ENCODE measurements around the gene UGT8. TPM values are rescaled to one million over a fixed set of nuclear protein-coding genes. Genes with fewer than 3 reads are reported as not detected.

UGT8 gene
- total RNA-seq, 3 donors from 2014 or later: 21.7 to 66.8 (median 51.7) TPM

DNA sequence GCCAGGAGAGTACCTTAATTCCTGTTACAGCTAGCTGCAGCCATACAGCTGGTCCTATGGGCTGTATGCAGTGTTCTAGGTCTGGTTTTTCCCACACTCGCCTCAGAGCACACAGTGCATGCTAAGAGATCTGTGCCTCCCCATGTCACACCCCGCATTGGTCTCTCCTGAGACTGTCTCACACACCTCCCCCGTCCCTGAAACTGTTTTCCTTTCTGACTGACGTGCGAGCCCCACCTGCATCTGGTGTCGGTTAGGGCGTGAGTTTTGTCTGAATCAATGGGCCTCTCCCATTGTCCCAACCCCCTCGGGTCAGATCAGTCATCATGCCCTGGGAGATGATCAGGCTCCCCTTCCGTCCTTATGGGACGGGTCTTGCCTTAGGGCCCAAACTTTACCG, 3.4 kb upstream of the UGT8 start:
- DNase-seq: no peak
- TF ChIP-seq, protein P1, sequence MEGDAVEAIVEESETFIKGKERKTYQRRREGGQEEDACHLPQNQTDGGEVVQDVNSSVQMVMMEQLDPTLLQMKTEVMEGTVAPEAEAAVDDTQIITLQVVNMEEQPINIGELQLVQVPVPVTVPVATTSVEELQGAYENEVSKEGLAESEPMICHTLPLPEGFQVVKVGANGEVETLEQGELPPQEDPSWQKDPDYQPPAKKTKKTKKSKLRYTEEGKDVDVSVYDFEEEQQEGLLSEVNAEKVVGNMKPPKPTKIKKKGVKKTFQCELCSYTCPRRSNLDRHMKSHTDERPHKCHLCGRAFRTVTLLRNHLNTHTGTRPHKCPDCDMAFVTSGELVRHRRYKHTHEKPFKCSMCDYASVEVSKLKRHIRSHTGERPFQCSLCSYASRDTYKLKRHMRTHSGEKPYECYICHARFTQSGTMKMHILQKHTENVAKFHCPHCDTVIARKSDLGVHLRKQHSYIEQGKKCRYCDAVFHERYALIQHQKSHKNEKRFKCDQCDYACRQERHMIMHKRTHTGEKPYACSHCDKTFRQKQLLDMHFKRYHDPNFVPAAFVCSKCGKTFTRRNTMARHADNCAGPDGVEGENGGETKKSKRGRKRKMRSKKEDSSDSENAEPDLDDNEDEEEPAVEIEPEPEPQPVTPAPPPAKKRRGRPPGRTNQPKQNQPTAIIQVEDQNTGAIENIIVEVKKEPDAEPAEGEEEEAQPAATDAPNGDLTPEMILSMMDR (IDR thresholded peaks at IDR 0.05): no peak
- Histone ChIP-seq H3K9me3 (no peaks in the 10 kb centered on the region), H3K4me3 (no peak overlapping the region), H3K36me3 (ENCODE audit: low read depth) (no peaks in the 10 kb centered on the region), H3K4me1 (ENCODE audit: low read depth) (peaks cover 5% of the 10 kb centered on the region)
- no peak for ATAC-seq
- intact Hi-C loops (cut with DNase I, micrococcal nuclease): no loop called here

DNA sequence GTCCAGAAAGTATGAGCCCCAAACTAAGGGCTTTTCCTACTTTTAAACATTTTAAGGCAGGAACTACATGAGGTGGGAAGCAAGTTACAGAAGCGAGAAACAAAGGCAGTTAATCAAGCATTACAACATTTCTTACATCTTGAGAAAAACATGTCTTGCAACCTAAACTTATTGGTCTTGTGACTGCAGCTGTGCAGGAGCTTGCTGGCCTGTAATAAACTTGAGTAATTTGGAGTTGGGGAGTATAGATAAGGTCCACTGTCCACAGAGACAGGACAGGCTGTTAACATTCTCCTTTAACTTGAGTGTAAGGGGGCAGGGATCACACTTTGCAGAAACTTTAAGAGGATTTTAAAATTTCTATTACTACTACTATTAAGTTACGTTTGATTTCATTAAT, 2.7 kb upstream of the UGT8 start:
- TF ChIP-seq, protein P1 (IDR thresholded peaks at IDR 0.05): no peak
- DNase-seq: no peak
- Histone ChIP-seq H3K9me3 (no peaks in the 10 kb centered on the region), H3K36me3 (ENCODE audit: low read depth) (no peaks in the 10 kb centered on the region), H3K4me1 (ENCODE audit: low read depth) (peaks cover 5% of the 10 kb centered on the region), H3K4me3 (no peak overlapping the region)
- intact Hi-C loops (cut with DNase I, micrococcal nuclease): no loop called here
- ATAC-seq: no peak

DNA sequence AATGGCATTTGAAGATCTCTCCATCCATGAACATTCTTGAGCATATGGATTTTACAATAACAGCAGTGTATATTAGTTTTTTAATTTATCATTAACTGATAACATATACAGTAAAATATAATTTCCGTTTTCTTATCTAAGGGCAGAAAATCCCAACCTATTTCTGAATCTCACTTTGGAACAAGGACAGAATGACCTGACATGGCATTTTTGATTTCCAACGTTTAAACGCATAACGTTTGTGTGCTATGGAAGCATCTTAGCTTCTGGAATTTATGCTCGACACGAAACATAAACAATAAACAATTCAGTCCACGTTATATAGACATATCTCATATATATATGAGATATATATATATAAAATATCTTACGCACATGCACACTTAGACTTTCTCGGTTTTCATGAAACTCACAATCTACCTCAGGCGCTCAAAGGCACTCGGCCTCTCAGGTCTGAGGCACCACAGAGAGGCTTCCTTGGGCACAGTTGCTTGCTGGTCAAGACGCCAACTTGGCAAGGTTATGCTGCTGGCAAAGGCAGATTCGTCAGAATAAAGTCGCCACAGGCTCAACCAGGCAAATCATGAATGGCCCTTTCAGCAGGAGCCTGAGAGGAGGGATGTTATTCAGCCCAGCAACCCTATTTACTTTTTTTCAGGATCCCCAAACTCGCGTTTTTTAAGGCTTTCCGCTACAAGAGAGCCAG, 1.0 kb upstream of the UGT8 start:
- Histone ChIP-seq H3K36me3 (ENCODE audit: low read depth) (no peaks in the 10 kb centered on the region), H3K9me3 (no peaks in the 10 kb centered on the region), H3K4me3 (no peak overlapping the region), H3K4me1 (ENCODE audit: low read depth) (peaks cover 12% of the 10 kb centered on the region)
- no peak for ATAC-seq
- TF ChIP-seq, protein P1 (IDR thresholded peaks at IDR 0.05): no peak
- DNase-seq: peak in 2 of 3 donors; percentile 40 to 41
- intact Hi-C loops (cut with DNase I, micrococcal nuclease): no loop called here

DNA sequence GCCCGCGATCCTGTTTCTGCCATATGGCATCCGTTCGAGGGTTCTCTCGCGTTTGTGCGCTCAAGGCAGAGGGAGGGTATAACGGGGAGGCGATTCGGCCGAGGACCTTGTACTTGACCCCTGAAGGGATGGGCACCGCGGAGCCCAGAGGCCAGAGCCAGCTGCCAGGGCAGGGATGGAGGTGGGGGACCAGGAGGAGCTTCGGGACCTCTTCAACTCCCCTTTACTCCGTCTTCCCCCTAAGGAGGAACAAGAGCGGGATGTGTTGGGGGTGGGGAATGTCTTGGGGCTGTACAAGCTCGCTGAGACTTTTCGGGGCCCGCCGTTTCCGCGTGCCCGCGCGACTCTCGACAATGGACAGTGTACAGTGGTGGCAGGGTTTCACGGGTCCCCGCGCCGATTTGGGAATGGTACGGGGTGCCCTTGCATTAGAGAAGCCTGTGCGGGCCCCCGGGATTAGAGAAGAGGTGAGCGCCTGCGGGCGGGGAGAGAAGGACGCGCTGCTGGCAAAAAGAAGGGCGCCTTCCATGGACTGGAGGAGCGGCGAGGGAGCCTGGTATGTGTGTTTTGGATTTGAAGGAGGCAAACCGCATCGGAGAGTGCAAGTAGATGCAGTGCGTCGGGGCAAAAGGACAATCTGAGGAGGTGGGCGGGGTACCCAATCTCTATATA, 760 bp downstream of the UGT8 start:
- H3K4me1 ChIP-seq (ENCODE audit: low read depth): peaks cover 12% of the 10 kb centered on the region
- H3K9me3 ChIP-seq: no peaks in the 10 kb centered on the region
- TF ChIP-seq, protein P1 (IDR thresholded peaks at IDR 0.05): no peak
- DNase-seq (peak; percentile 70 to 76 (median 72)), ATAC-seq (peak; percentile 59)
- H3K4me3 ChIP-seq: peak overlapping the region; percentile 35
- no peaks in the 10 kb centered on the region for H3K36me3 ChIP-seq (ENCODE audit: low read depth)
- intact Hi-C loops (cut with DNase I, micrococcal nuclease): no loop called here

DNA sequence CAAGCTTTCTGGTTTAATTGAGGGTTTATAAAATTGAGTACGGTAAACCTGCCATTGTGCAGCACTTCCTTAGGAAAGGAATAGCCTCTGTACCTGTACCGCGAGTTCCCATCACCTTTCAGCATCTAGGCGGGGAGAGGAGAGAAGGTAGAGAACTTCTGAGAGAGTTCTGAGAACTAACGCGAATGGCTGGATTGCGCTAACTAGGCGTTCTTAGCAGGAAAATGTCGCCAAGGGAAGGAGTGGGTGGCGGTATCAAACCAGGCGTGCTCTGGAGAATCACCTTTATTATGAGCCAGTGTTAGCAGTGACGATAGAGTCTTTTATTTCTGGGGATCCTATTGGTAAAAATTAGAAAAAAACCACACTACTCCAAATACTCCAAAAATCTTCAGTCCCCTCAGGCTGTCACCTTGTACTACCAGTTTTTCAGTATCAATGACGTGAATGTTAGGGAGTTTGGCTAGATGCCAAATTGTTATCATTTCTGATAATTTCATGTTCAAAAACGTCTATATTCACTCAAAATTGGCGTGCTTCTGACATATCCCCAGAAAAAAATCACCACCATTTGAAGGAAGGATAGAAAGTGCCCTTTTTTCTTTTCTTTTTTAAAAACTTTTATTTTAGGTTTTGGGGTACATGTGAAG, 1.4 kb downstream of the UGT8 start:
- Histone ChIP-seq H3K9me3 (no peaks in the 10 kb centered on the region), H3K4me1 (ENCODE audit: low read depth) (peaks cover 12% of the 10 kb centered on the region), H3K4me3 (peak overlapping the region; percentile 35), H3K36me3 (ENCODE audit: low read depth) (no peaks in the 10 kb centered on the region)
- TF ChIP-seq, protein P1 (IDR thresholded peaks at IDR 0.05): no peak
- peak; percentile 4 for ATAC-seq
- DNase-seq: peak in 1 of 3 donors; percentile 40
- intact Hi-C loops (cut with DNase I, micrococcal nuclease): no loop called here

Data from mucosa of descending colon (tissue), 3 donors.